ENCODE results near the gene MTMR12. TPM values are rescaled to one million over a fixed set of nuclear protein-coding genes. Genes with fewer than 3 reads are reported as not detected.

The MTMR12 gene
- total and polyA plus RNA-seq, 4 donors = 8.8 to 37.8 (median 23.9) TPM

- 38 to 42% methylated on average over 5 of the region's 5 CpGs for WGBS, 2 donors
- H3K4me3 ChIP-seq (ENCODE audit: low read length in 2 of 2) = no peak overlapping the region
- H3K27me3 ChIP-seq (ENCODE audit: control insufficient read depth in 1 of 2, insufficient read depth in 2 of 2, low read length in 1 of 2) = no peaks in the 10 kb centered on the region
- no peak overlapping the region for H3K27ac ChIP-seq (ENCODE audit: low read depth in 1 of 2, low read length in 2 of 2)
- peaks cover 2 to 7% of the 10 kb centered on the region in 2 donors for H3K36me3 ChIP-seq (ENCODE audit: control insufficient read depth in 1 of 2, insufficient read depth in 2 of 2, low read length in 1 of 2)
- intact Hi-C loops (cut with DNase I) = no loop called here
- no peaks in the 10 kb centered on the region for H3K4me1 ChIP-seq (ENCODE audit: control insufficient read depth in 1 of 2, insufficient read depth in 2 of 2, low read length in 2 of 2)
- no peak for DNase-seq
- H3K9me3 ChIP-seq (ENCODE audit: control insufficient read depth, low read length) = no peaks in the 10 kb centered on the region
- ATAC-seq (ENCODE audit: low FRiP score) = peak; percentile 43
Measured at GRCh38 chr5:32254881-32255539, 57.7 kb downstream of the MTMR12 start.

GRCh38 chr5:32251871-32252458 is 60.8 kb downstream of the MTMR12 start:
- Histone ChIP-seq H3K4me3 (ENCODE audit: low read length in 2 of 2) (no peak overlapping the region), H3K4me1 (ENCODE audit: control insufficient read depth in 1 of 2, insufficient read depth in 2 of 2, low read length in 2 of 2) (no peaks in the 10 kb centered on the region), H3K27ac (ENCODE audit: low read depth in 1 of 2, low read length in 2 of 2) (no peak overlapping the region), H3K9me3 (ENCODE audit: control insufficient read depth, low read length) (no peaks in the 10 kb centered on the region), H3K27me3 (ENCODE audit: control insufficient read depth in 1 of 2, insufficient read depth in 2 of 2, low read length in 1 of 2) (no peaks in the 10 kb centered on the region), H3K36me3 (ENCODE audit: control insufficient read depth in 1 of 2, insufficient read depth in 2 of 2, low read length in 1 of 2) (peaks cover 4 to 9% of the 10 kb centered on the region in 2 donors)
- DNase-seq (no peak), ATAC-seq (ENCODE audit: low FRiP score) (no peak)
- 93 to 95% methylated on average over 8 of the region's 8 CpGs for WGBS, 2 donors
- intact Hi-C loops (cut with DNase I) = no loop called here

GRCh38 chr5:32249668-32250067 is 63.1 kb downstream of the MTMR12 start:
- Histone ChIP-seq H3K9me3 (ENCODE audit: control insufficient read depth, low read length) (no peaks in the 10 kb centered on the region), H3K27me3 (ENCODE audit: control insufficient read depth in 1 of 2, insufficient read depth in 2 of 2, low read length in 1 of 2) (no peaks in the 10 kb centered on the region), H3K36me3 (ENCODE audit: control insufficient read depth in 1 of 2, insufficient read depth in 2 of 2, low read length in 1 of 2) (peaks cover 5 to 12% of the 10 kb centered on the region in 2 donors), H3K27ac (ENCODE audit: low read depth in 1 of 2, low read length in 2 of 2) (no peak overlapping the region), H3K4me3 (ENCODE audit: low read length in 2 of 2) (no peak overlapping the region), H3K4me1 (ENCODE audit: control insufficient read depth in 1 of 2, insufficient read depth in 2 of 2, low read length in 2 of 2) (no peaks in the 10 kb centered on the region)
- ATAC-seq (ENCODE audit: low FRiP score) (no peak), DNase-seq (no peak)
- intact Hi-C loops (cut with DNase I) = no loop called here
- WGBS, 2 donors = 84 to 89% methylated on average over 2 of the region's 2 CpGs

GRCh38 chr5:32245742-32246141 is 67.0 kb downstream of the MTMR12 start:
- intact Hi-C loops (cut with DNase I) = no loop called here
- H3K27me3 ChIP-seq (ENCODE audit: control insufficient read depth in 1 of 2, insufficient read depth in 2 of 2, low read length in 1 of 2) = no peaks in the 10 kb centered on the region
- DNase-seq (no peak), ATAC-seq (ENCODE audit: low FRiP score) (no peak)
- peaks cover 0 to 4% of the 10 kb centered on the region in 2 donors for H3K4me1 ChIP-seq (ENCODE audit: control insufficient read depth in 1 of 2, insufficient read depth in 2 of 2, low read length in 2 of 2)
- 97 to 99% methylated on average over 1 of the region's 1 CpG for WGBS, 2 donors
- no peaks in the 10 kb centered on the region for H3K9me3 ChIP-seq (ENCODE audit: control insufficient read depth, low read length)
- H3K36me3 ChIP-seq (ENCODE audit: control insufficient read depth in 1 of 2, insufficient read depth in 2 of 2, low read length in 1 of 2) = peaks cover 12% of the 10 kb centered on the region in 2 donors
- H3K4me3 ChIP-seq (ENCODE audit: low read length in 2 of 2) = no peak overlapping the region
- H3K27ac ChIP-seq (ENCODE audit: low read depth in 1 of 2, low read length in 2 of 2) = no peak overlapping the region

- no peak for ATAC-seq (ENCODE audit: low FRiP score)
- peaks cover 0 to 4% of the 10 kb centered on the region in 2 donors for H3K4me1 ChIP-seq (ENCODE audit: control insufficient read depth in 1 of 2, insufficient read depth in 2 of 2, low read length in 2 of 2)
- WGBS, 2 donors = 95% methylated on average over 6 of the region's 6 CpGs
- no peaks in the 10 kb centered on the region for H3K27me3 ChIP-seq (ENCODE audit: control insufficient read depth in 1 of 2, insufficient read depth in 2 of 2, low read length in 1 of 2)
- H3K9me3 ChIP-seq (ENCODE audit: control insufficient read depth, low read length) = no peaks in the 10 kb centered on the region
- H3K36me3 ChIP-seq (ENCODE audit: control insufficient read depth in 1 of 2, insufficient read depth in 2 of 2, low read length in 1 of 2) = peaks cover 10 to 14% of the 10 kb centered on the region in 2 donors
- no peak overlapping the region for H3K27ac ChIP-seq (ENCODE audit: low read depth in 1 of 2, low read length in 2 of 2)
- H3K4me3 ChIP-seq (ENCODE audit: low read length in 2 of 2) = no peak overlapping the region
- no peak for DNase-seq
- intact Hi-C loops (cut with DNase I) = no loop called here
Measured at GRCh38 chr5:32244017-32244416, 68.7 kb downstream of the MTMR12 start.

- peaks cover 0 to 12% of the 10 kb centered on the region in 2 donors for H3K36me3 ChIP-seq (ENCODE audit: control insufficient read depth in 1 of 2, insufficient read depth in 2 of 2, low read length in 1 of 2)
- no peak overlapping the region for H3K4me3 ChIP-seq (ENCODE audit: low read length in 2 of 2)
- DNase-seq = no peak
- no peak overlapping the region for H3K27ac ChIP-seq (ENCODE audit: low read depth in 1 of 2, low read length in 2 of 2)
- intact Hi-C loops (cut with DNase I) = no loop called here
- WGBS, 2 donors = 45 to 57% methylated on average over 7 of the region's 7 CpGs
- H3K9me3 ChIP-seq (ENCODE audit: control insufficient read depth, low read length) = no peaks in the 10 kb centered on the region
- no peak for ATAC-seq (ENCODE audit: low FRiP score)
- H3K27me3 ChIP-seq (ENCODE audit: control insufficient read depth in 1 of 2, insufficient read depth in 2 of 2, low read length in 1 of 2) = no peaks in the 10 kb centered on the region
- H3K4me1 ChIP-seq (ENCODE audit: control insufficient read depth in 1 of 2, insufficient read depth in 2 of 2, low read length in 2 of 2) = peaks cover 0 to 4% of the 10 kb centered on the region in 2 donors
Measured at GRCh38 chr5:32241034-32241783, 71.5 kb downstream of the MTMR12 start.

GRCh38 chr5:32239385-32239784 is 73.4 kb downstream of the MTMR12 start:
- no peaks in the 10 kb centered on the region for H3K9me3 ChIP-seq (ENCODE audit: control insufficient read depth, low read length)
- WGBS, 2 donors = 95 to 99% methylated on average over 5 of the region's 5 CpGs
- peaks cover under 1 to 4% of the 10 kb centered on the region in 2 donors for H3K4me1 ChIP-seq (ENCODE audit: control insufficient read depth in 1 of 2, insufficient read depth in 2 of 2, low read length in 2 of 2)
- intact Hi-C loops (cut with DNase I) = loop anchor here in 1 of 2 donors (10.0 kb wide), 1 partner anchor 365 kb away; no protein-coding TSS in a partner anchor
- ATAC-seq (ENCODE audit: low FRiP score) (no peak), DNase-seq (no peak)
- H3K27me3 ChIP-seq (ENCODE audit: control insufficient read depth in 1 of 2, insufficient read depth in 2 of 2, low read length in 1 of 2) = no peaks in the 10 kb centered on the region
- H3K36me3 ChIP-seq (ENCODE audit: control insufficient read depth in 1 of 2, insufficient read depth in 2 of 2, low read length in 1 of 2) = peaks cover 0 to 12% of the 10 kb centered on the region in 2 donors
- H3K27ac ChIP-seq (ENCODE audit: low read depth in 1 of 2, low read length in 2 of 2) = no peak overlapping the region
- no peak overlapping the region for H3K4me3 ChIP-seq (ENCODE audit: low read length in 2 of 2)

GRCh38 chr5:32233696-32234447 is 78.9 kb downstream of the MTMR12 start:
- peak overlapping the region in 1 of 2 donors; percentile 65 for H3K27ac ChIP-seq (ENCODE audit: low read depth in 1 of 2, low read length in 2 of 2)
- WGBS, 2 donors = 39 to 43% methylated on average over 10 of the region's 10 CpGs
- peaks cover 2 to 8% of the 10 kb centered on the region in 2 donors for H3K4me1 ChIP-seq (ENCODE audit: control insufficient read depth in 1 of 2, insufficient read depth in 2 of 2, low read length in 2 of 2)
- no peak overlapping the region for H3K4me3 ChIP-seq (ENCODE audit: low read length in 2 of 2)
- H3K36me3 ChIP-seq (ENCODE audit: control insufficient read depth in 1 of 2, insufficient read depth in 2 of 2, low read length in 1 of 2) = peaks cover 0 to 4% of the 10 kb centered on the region in 2 donors
- DNase-seq = peak in 1 of 2 donors; percentile 55
- intact Hi-C loops (cut with DNase I) = loop anchor here (2.0 to 10.0 kb wide), 5 partner anchors 62 to 371 kb away; partner anchors contain the start of genes MTMR12 (in 2 of the 2) and GOLPH3 (in 1 of the 2)
- no peak for ATAC-seq (ENCODE audit: low FRiP score)
- no peaks in the 10 kb centered on the region for H3K9me3 ChIP-seq (ENCODE audit: control insufficient read depth, low read length)
- H3K27me3 ChIP-seq (ENCODE audit: control insufficient read depth in 1 of 2, insufficient read depth in 2 of 2, low read length in 1 of 2) = no peaks in the 10 kb centered on the region

Measured in aorta (tissue), 5 donors.